Iris pigment epithelial cell (primary cell): ENCODE results near the gene SNAI1.
"Not testable (repeated sequence)": the region's sequence is repeated elsewhere in the genome, so short reads cannot be mapped to it uniquely, and the experiment has no call there.

ENCODE experiments used
- DNase-seq: peaks from one replicate; pipeline ENCODE4 v3.0.0-alpha.2; 2011; ENCODE audit warnings: low read depth

Gene SNAI1

GRCh38 chr20:49982346-49983122 lies at the start of gene SNAI1:
Gene SNAI1 (plus strand): TSS chr20:49982980. CDS start chr20:49983060, 80 bp downstream.
- peak; percentile 86 for DNase-seq

GRCh38 chr20:49935746-49936152 lies 47.0 kb upstream of the SNAI1 start:
- no peak for DNase-seq

GRCh38 chr20:49936153-49937026 lies 46.4 kb upstream of the SNAI1 start, which contains the start of gene RNF114:
Gene RNF114 (plus strand): TSS chr20:49936397. CDS start chr20:49936413, 16 bp downstream.
- peak; percentile 85 for DNase-seq

GRCh38 chr20:49937027-49937929 lies 45.5 kb upstream of the SNAI1 start:
- no peak for DNase-seq

GRCh38 chr20:49938173-49939163 lies 44.3 kb upstream of the SNAI1 start:
- peak; percentile 84 for DNase-seq

GRCh38 chr20:49941456-49941855 lies 41.3 kb upstream of the SNAI1 start:
- DNase-seq: no peak

GRCh38 chr20:49942303-49942702 lies 40.5 kb upstream of the SNAI1 start:
- no peak for DNase-seq

GRCh38 chr20:49942942-49943341 lies 39.8 kb upstream of the SNAI1 start:
- DNase-seq: no peak

GRCh38 chr20:49945306-49945700 lies 37.5 kb upstream of the SNAI1 start:
- DNase-seq: no peak

- DNase-seq: no peak
These were observed 36.9 kb upstream of the SNAI1 start for GRCh38 chr20:49945701-49946477.

GRCh38 chr20:49948178-49948577 lies 34.6 kb upstream of the SNAI1 start:
- peak; percentile 18 for DNase-seq

- DNase-seq: peak; percentile 97
These were observed 33.8 kb upstream of the SNAI1 start for GRCh38 chr20:49948809-49949507.

GRCh38 chr20:49951151-49951550 lies 31.6 kb upstream of the SNAI1 start:
- DNase-seq: peak; percentile 49

- no peak for DNase-seq
These were observed 27.6 kb upstream of the SNAI1 start for GRCh38 chr20:49955167-49955566.

- DNase-seq: not testable (repeated sequence)
These were observed 26.9 kb upstream of the SNAI1 start for GRCh38 chr20:49955830-49956396.

GRCh38 chr20:49956689-49957088 lies 26.1 kb upstream of the SNAI1 start:
- no peak for DNase-seq

- DNase-seq: not testable (repeated sequence)
These were observed 25.5 kb upstream of the SNAI1 start for GRCh38 chr20:49957089-49957938.

- no peak for DNase-seq
These were observed 21.4 kb upstream of the SNAI1 start for GRCh38 chr20:49961413-49961812.
